Tibial nerve (tissue), 3 donors: ENCODE results near the gene DNAJC6.

ENCODE experiments used
- POLR2A ChIP-seq, 2 donors: fragments of 450-650 bp; IDR thresholded peaks; one replicate each; pipeline ENCODE4 v1.6.1; 2017; ENCODE audit warnings: antibody characterized with exemption in 2 of 2, mild to moderate bottlenecking in 2 of 2, moderate library complexity in 2 of 2
- TF ChIP-seq, protein P1 (sequence below), 5 experiments: fragments of 200-600 bp in 3 of 5; fragments of 450-650 bp in 2 of 5; sonication (generic) in 3 of 5; IDR thresholded peaks; one replicate each; pipeline ENCODE4 v1.5.1; 2016 to 2019; ENCODE audit warnings: antibody characterized with exemption in 5 of 5, mild to moderate bottlenecking in 3 of 5, moderate library complexity in 2 of 5

GRCh38 chr1:65277605-65278347 is 31.6 kb upstream of the DNAJC6 start:
- TF ChIP-seq POLR2A (IDR thresholded peaks at IDR 0.05), result no peak
- TF ChIP-seq, protein P1, sequence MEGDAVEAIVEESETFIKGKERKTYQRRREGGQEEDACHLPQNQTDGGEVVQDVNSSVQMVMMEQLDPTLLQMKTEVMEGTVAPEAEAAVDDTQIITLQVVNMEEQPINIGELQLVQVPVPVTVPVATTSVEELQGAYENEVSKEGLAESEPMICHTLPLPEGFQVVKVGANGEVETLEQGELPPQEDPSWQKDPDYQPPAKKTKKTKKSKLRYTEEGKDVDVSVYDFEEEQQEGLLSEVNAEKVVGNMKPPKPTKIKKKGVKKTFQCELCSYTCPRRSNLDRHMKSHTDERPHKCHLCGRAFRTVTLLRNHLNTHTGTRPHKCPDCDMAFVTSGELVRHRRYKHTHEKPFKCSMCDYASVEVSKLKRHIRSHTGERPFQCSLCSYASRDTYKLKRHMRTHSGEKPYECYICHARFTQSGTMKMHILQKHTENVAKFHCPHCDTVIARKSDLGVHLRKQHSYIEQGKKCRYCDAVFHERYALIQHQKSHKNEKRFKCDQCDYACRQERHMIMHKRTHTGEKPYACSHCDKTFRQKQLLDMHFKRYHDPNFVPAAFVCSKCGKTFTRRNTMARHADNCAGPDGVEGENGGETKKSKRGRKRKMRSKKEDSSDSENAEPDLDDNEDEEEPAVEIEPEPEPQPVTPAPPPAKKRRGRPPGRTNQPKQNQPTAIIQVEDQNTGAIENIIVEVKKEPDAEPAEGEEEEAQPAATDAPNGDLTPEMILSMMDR (IDR thresholded peaks at IDR 0.05), result no peak
